H1 (cell line): ENCODE results near the gene TNNT1. TPM values are rescaled to one million over a fixed set of nuclear protein-coding genes. Genes with fewer than 3 reads are reported as not detected.
"Not testable (repeated sequence)": the region's sequence is repeated elsewhere in the genome, so short reads cannot be mapped to it uniquely, and the experiment has no call there.

Experiments used
- CTCF ChIA-PET: fragments of 300-600 bp; sonication (Branson Sonifier 250); formaldehyde crosslinking; loops from one replicate; lab custom pipeline; 2021; ENCODE audit not compliant: partially characterized antibody; lab: Charles Lee
- POLR2A ChIA-PET: fragments of 300-600 bp; sonication (Branson Sonifier 250); formaldehyde crosslinking; loops from one replicate; lab custom pipeline; 2021; ENCODE audit warnings: inconsistent platforms; ENCODE audit not compliant: partially characterized antibody; lab: Charles Lee
- DNase-seq, 2 experiments: peaks; one replicate each; pipeline versions ENCODE4 v3.0.0 to v3.0.0-alpha.2; 2010 to 2022; ENCODE audit warnings: low spot score in 2 of 2, low read depth in 1 of 2, mixed read lengths in 1 of 2
- FAIRE-seq: peaks from 2 replicates; lab custom pipeline; 2011; peaks lifted over from hg19 to GRCh38; lab: Jason Lieb, UNC
- H2AFZ ChIP-seq: 2 replicates; pipeline ENCODE4 v1.8.1; 2012; ENCODE audit warnings: low read length, inconsistent platforms
- H2AK5ac ChIP-seq: 2 replicates; pipeline ENCODE4 v1.6.1; 2013; ENCODE audit warnings: low read depth, low read length
- H2BK120ac ChIP-seq: replicated peaks from 2 replicates; pipeline ENCODE3; 2013; ENCODE audit warnings: low read depth, low read length, inconsistent platforms
- H2BK12ac ChIP-seq: 2 replicates; pipeline ENCODE4 v1.6.1; 2013; ENCODE audit warnings: low read depth, low read length
- H2BK15ac ChIP-seq: 2 replicates; pipeline ENCODE4 v1.6.1; 2013; ENCODE audit warnings: low read length
- H2BK20ac ChIP-seq: 2 replicates; pipeline ENCODE4 v1.6.1; 2013; ENCODE audit warnings: low read length
- H2BK5ac ChIP-seq: 2 replicates; pipeline ENCODE4 v1.6.1; 2013; ENCODE audit warnings: low read depth, low read length
- H3K14ac ChIP-seq: 2 replicates; pipeline ENCODE4 v1.6.1; 2013; ENCODE audit warnings: inconsistent platforms; ENCODE audit not compliant: insufficient read length
- H3K18ac ChIP-seq: 2 replicates; pipeline ENCODE4 v1.6.1; 2013; ENCODE audit warnings: low read length; ENCODE audit errors: extremely low read depth
- H3K23ac ChIP-seq: 2 replicates; pipeline ENCODE4 v1.6.1; 2013; ENCODE audit warnings: inconsistent platforms; ENCODE audit not compliant: insufficient read length
- H3K23me2 ChIP-seq: 2 replicates; pipeline ENCODE4 v1.6.1; 2013; ENCODE audit warnings: low read depth, low read length
- H3K27ac ChIP-seq: 2 replicates; pipeline ENCODE4 v1.6.1; 2011; ENCODE audit warnings: low read depth, low read length, inconsistent platforms
- H3K27me3 ChIP-seq, 4 experiments: replicated peaks in 1 of 4; 1 replicate in 1 of 4; 2 replicates in 3 of 4; pipeline versions ENCODE4 v1.6.1 to v1.8.1; 2011 to 2013; ENCODE audit warnings: low read length in 3 of 4, mild to moderate bottlenecking in 3 of 4, inconsistent platforms in 2 of 4, mixed read lengths in 2 of 4, moderate library complexity in 1 of 4; ENCODE audit not compliant: control insufficient read depth in 3 of 4, insufficient read depth in 3 of 4; ENCODE audit errors: extremely low read depth in 1 of 4
- H3K36me3 ChIP-seq, 4 experiments: 2 replicates each; pipeline versions ENCODE4 v1.6.1 to v1.8.1; 2011 to 2013; ENCODE audit warnings: mild to moderate bottlenecking in 4 of 4, low read length in 3 of 4, moderate library complexity in 2 of 4, control low read depth in 1 of 4, inconsistent platforms in 1 of 4; ENCODE audit not compliant: insufficient read depth in 4 of 4, control insufficient read depth in 2 of 4
- H3K4ac ChIP-seq: replicated peaks from 2 replicates; pipeline ENCODE3; 2013; ENCODE audit warnings: low read length, low read depth, mixed read lengths, inconsistent platforms; ENCODE audit not compliant: insufficient read length
- H3K4me1 ChIP-seq, 4 experiments: replicated peaks in 1 of 4; 1 replicate in 1 of 4; 2 replicates in 3 of 4; pipeline versions ENCODE4 v1.6.1 to v1.8.1; 2011 to 2013; ENCODE audit warnings: low read length in 3 of 4, inconsistent platforms in 2 of 4, mixed read lengths in 1 of 4; ENCODE audit not compliant: insufficient read depth in 4 of 4, control insufficient read depth in 3 of 4
- H3K4me2 ChIP-seq, 2 experiments: 2 replicates each; pipeline versions ENCODE4 v1.6.1 to v1.8.1; 2011 to 2013; ENCODE audit warnings: low read depth in 2 of 2, low read length in 2 of 2, control low read depth in 1 of 2, inconsistent platforms in 1 of 2, mild to moderate bottlenecking in 1 of 2; ENCODE audit not compliant: insufficient read depth in 1 of 2
- H3K4me3 ChIP-seq, 4 experiments: fragments of 200-600, 300-600 bp in 1 of 4; sonication (generic), shearing (Covaris generic), sonication (Bioruptor Twin) in 1 of 4; 2 replicates each; pipeline versions ENCODE4 v1.5.1 to v1.8.1; 2011 to 2016; ENCODE audit warnings: low read length in 4 of 4, low read depth in 3 of 4, control low read depth in 2 of 4, inconsistent platforms in 2 of 4, mild to moderate bottlenecking in 2 of 4, mixed read lengths in 1 of 4, moderate library complexity in 1 of 4; ENCODE audit not compliant: insufficient read depth in 2 of 4; ENCODE audit errors: extremely low read depth in 1 of 4
- H3K56ac ChIP-seq: replicated peaks from 2 replicates; pipeline ENCODE3; 2013; ENCODE audit warnings: low read depth, mild to moderate bottlenecking, mixed read lengths, low read length, inconsistent platforms; ENCODE audit not compliant: insufficient read length
- H3K79me1 ChIP-seq: 2 replicates; pipeline ENCODE4 v1.6.1; 2013; ENCODE audit warnings: low read depth, low read length, control low read depth
- H3K79me2 ChIP-seq, 2 experiments: 2 replicates each; pipeline versions ENCODE4 v1.6.1 to v1.8.1; 2012 to 2013; ENCODE audit warnings: low read length in 2 of 2, mild to moderate bottlenecking in 2 of 2, inconsistent platforms in 1 of 2; ENCODE audit not compliant: insufficient read depth in 2 of 2, control insufficient read depth in 1 of 2
- H3K9ac ChIP-seq, 4 experiments: replicated peaks in 1 of 4; 1 replicate in 1 of 4; 2 replicates in 3 of 4; pipeline versions ENCODE4 v1.6.1 to v1.8.1; 2011 to 2013; ENCODE audit warnings: low read depth in 3 of 4, low read length in 3 of 4, control low read depth in 2 of 4, mild to moderate bottlenecking in 2 of 4, moderate library complexity in 2 of 4, inconsistent platforms in 1 of 4; ENCODE audit errors: extremely low read depth in 1 of 4
- H3K9me3 ChIP-seq, 2 experiments: 2 replicates each; pipeline versions ENCODE4 v1.6.1 to v1.8.1; 2012 to 2013; ENCODE audit warnings: mild to moderate bottlenecking in 2 of 2, moderate library complexity in 2 of 2, control low read depth in 1 of 2, inconsistent platforms in 1 of 2, low read depth in 1 of 2, low read length in 1 of 2, mixed read lengths in 1 of 2; ENCODE audit not compliant: insufficient read depth in 2 of 2
- H4K20me1 ChIP-seq, 2 experiments: replicated peaks in 1 of 2; 2 replicates each; pipeline versions ENCODE3 to v1.8.1; 2011 to 2013; ENCODE audit warnings: inconsistent platforms in 2 of 2, low read length in 2 of 2, mild to moderate bottlenecking in 1 of 2; ENCODE audit not compliant: insufficient read depth in 2 of 2, control insufficient read depth in 1 of 2
- H4K5ac ChIP-seq: 2 replicates; pipeline ENCODE4 v1.6.1; 2013; ENCODE audit warnings: low read length, low read depth, mixed read lengths, inconsistent platforms; ENCODE audit not compliant: insufficient read length
- H4K8ac ChIP-seq: 2 replicates; pipeline ENCODE4 v1.8.0; 2013; ENCODE audit warnings: mild to moderate bottlenecking, moderate library complexity, low read length, inconsistent platforms; ENCODE audit not compliant: insufficient read depth; ENCODE audit errors: extremely low read depth
- H4K91ac ChIP-seq: replicated peaks from 2 replicates; pipeline ENCODE3; 2013; ENCODE audit warnings: low read length, mixed read lengths, inconsistent platforms; ENCODE audit not compliant: insufficient read length
- WGBS, 2 experiments: shearing (Covaris generic) in 1 of 2; methylation state at CpG; one replicate each; pipeline versions ENCODE4 v1.1.6 to v1.1.7; 2013 to 2015; ENCODE audit warnings: low lambda C conversion rate in 2 of 2, mixed read lengths in 2 of 2, inconsistent platforms in 1 of 2, low coverage in 1 of 2, missing lambda C conversion rate in 1 of 2; ENCODE audit not compliant: insufficient replicate concordance in 2 of 2, insufficient coverage in 1 of 2, insufficient read length in 1 of 2; ENCODE audit errors: extremely low coverage in 1 of 2, missing lambda C conversion rate in 1 of 2; 5-methylcytosine and 5-hydroxymethylcytosine counted together
- polyA plus RNA-seq, 7 experiments: library from polyadenylated mRNA; depleted of rRNA in 3 of 7; stranded (reverse) in 5 of 7; unstranded in 2 of 7; fragments of >200 nt in 5 of 7; fragments of 200-250 nt in 2 of 7; gene quantifications; 1 replicate in 5 of 7; 2 replicates in 1 of 7; 4 replicates in 1 of 7; pipeline versions ENCODE4 v1.2.1 to v1.2.3, GENCODE V29; 2011 to 2013; ENCODE audit warnings: missing spikeins in 2 of 7, mixed read lengths in 2 of 7
- total RNA-seq: library from RNA; stranded (reverse); fragmentation: NEBNext Ultra II Directional; extraction: Animal tissue kit (Norgen Biotek cat#: 25700); gene quantifications from 2 replicates; pipeline ENCODE4 v1.2.1, GENCODE V29; 2021

The TNNT1 gene
- total and polyA plus RNA-seq, 2 of the 8 experiments (the other 6 are each of a cell fraction or from before 2014, with no cell fraction given): 69.6 to 107 TPM

DNA sequence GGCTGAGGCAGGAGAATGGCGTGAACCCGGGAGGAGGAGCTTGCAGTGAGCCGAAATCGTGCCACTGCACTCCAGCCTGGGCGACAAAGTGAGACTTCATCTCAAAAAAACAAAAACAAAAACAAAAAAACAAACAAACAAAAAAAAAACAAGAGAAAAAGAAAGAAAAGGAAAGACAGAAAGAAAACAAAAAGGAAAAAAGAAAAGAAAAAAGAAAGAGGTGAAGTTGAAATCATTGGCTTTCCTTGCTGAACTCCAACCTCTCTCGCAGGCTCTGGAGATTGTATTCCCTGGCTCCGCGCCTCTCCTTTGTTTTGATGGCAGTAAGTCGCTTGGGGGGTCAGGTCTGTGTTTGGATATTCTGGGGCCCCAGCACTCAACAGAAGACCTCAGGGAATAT lies 23.3 kb upstream of the TNNT1 start:
- CTCF ChIA-PET: interaction anchor here (0.6 to 1.6 kb wide), 3 partner anchors 32 to 418 kb away, joined by 3 to 4 read pairs (median 3); no protein-coding TSS in a partner anchor
- H3K4ac ChIP-seq, H3K56ac ChIP-seq, H3K79me1 ChIP-seq, H4K91ac ChIP-seq, H4K20me1 ChIP-seq, H2BK15ac ChIP-seq, H3K79me2 ChIP-seq, H2BK5ac ChIP-seq, H3K36me3 ChIP-seq, H2BK120ac ChIP-seq, H2AK5ac ChIP-seq, H4K5ac ChIP-seq, H2BK12ac ChIP-seq, H3K18ac ChIP-seq, H4K8ac ChIP-seq, DNase-seq, H3K23ac ChIP-seq, FAIRE-seq, H3K9me3 ChIP-seq, H3K27ac ChIP-seq, H3K14ac ChIP-seq, H3K9ac ChIP-seq, H2BK20ac ChIP-seq, POLR2A ChIA-PET: not testable (repeated sequence)
- Histone ChIP-seq H3K27me3 (peaks cover 2 to 56% (median 28%) of the 10 kb centered on the region in 4 experiments; a peak in 6 of 7 replicates), H2AFZ (0 out of 2 replicates have a peak overlapping the region, but pooled peaks have one; percentile 13), H3K4me2 (peak overlapping the region; percentile 87 to 97), H3K4me3 (peak overlapping the region; percentile 60 to 77 (median 73); a peak in 3 of 8 replicates), H3K4me1 (peaks cover 6 to 21% (median 14%) of the 10 kb centered on the region in 4 experiments), H3K23me2 (peaks cover 13% of the 10 kb centered on the region; the same call in 1 of the 2 replicates)
- WGBS, 2 experiments: 70% methylated on average over 4 of the region's 9 CpGs; no CpG with 5 or more reads in 1 of the 2 experiments
